Caco-2 (cell line): Measurements from ENCODE around the gene DGKK. TPM values are rescaled to one million over a fixed set of nuclear protein-coding genes. Genes with fewer than 3 reads are reported as not detected.

Experiments used
- BruUV-seq: library from RNA; stranded (reverse); fragments of 400-500 nt; replicated peaks from 2 replicates; lab custom pipeline; 2021; lab: Mats Ljungman, UMichigan
- CTCF ChIA-PET: fragments of 300-600 bp; sonication (Branson Sonifier 250); formaldehyde crosslinking; loops from one replicate; lab custom pipeline; 2022; ENCODE audit warnings: antibody characterized with exemption; lab: Charles Lee
- POLR2A ChIA-PET: fragments of 300-600 bp; sonication (Branson Sonifier 250); formaldehyde crosslinking; loops from one replicate; lab custom pipeline; 2022; ENCODE audit warnings: antibody characterized with exemption; lab: Charles Lee
- DNase-seq, 2 experiments: peaks; one replicate each; pipeline versions ENCODE4 v3.0.0 to v3.0.0-alpha.2; 2020 to 2022
- H3K27me3 ChIP-seq: replicated peaks from 2 replicates; pipeline ENCODE4 v1.6.0; 2011; ENCODE audit warnings: low read length; ENCODE audit not compliant: control insufficient read depth, insufficient read depth
- H3K36me3 ChIP-seq: 2 replicates; pipeline ENCODE4 v1.5.1; 2011; ENCODE audit warnings: low read length; ENCODE audit not compliant: control insufficient read depth, insufficient read depth
- H3K4me1 ChIP-seq: fragments of 250-450 bp; sonication (Bioruptor Pico); 2 replicates; pipeline ENCODE4 v1.5.1; 2020; ENCODE audit warnings: mild to moderate bottlenecking
- H3K4me3 ChIP-seq: 2 replicates; pipeline ENCODE4 v1.5.1; 2011; ENCODE audit warnings: low read depth, mild to moderate bottlenecking, control low read depth, low read length
- H3K9me3 ChIP-seq: fragments of 250-450 bp; sonication (Bioruptor Pico); 2 replicates; pipeline ENCODE4 v1.5.1; 2020; ENCODE audit warnings: mild to moderate bottlenecking, moderate library complexity
- H3K27ac Mint-ChIP-seq: one replicate; pipeline ENCODE4 v1.8.0; 2022; ENCODE audit warnings: mixed read lengths; ENCODE audit not compliant: unreplicated experiment
- H3K27me3 Mint-ChIP-seq: one replicate; pipeline ENCODE4 v1.8.0; 2022; ENCODE audit warnings: mixed read lengths; ENCODE audit not compliant: insufficient read depth, unreplicated experiment
- H3K36me3 Mint-ChIP-seq: one replicate; pipeline ENCODE4 v1.8.0; 2022; ENCODE audit warnings: mild to moderate bottlenecking, mixed read lengths; ENCODE audit not compliant: insufficient read depth, unreplicated experiment
- H3K4me1 Mint-ChIP-seq: one replicate; pipeline ENCODE4 v1.8.0; 2022; ENCODE audit warnings: low read depth, mixed read lengths; ENCODE audit not compliant: unreplicated experiment
- H3K4me3 Mint-ChIP-seq: one replicate; pipeline ENCODE4 v1.8.0; 2022; ENCODE audit warnings: mild to moderate bottlenecking, moderate library complexity, mixed read lengths; ENCODE audit not compliant: unreplicated experiment
- H3K9me3 Mint-ChIP-seq: one replicate; pipeline ENCODE4 v1.8.0; 2022; ENCODE audit warnings: mixed read lengths; ENCODE audit not compliant: unreplicated experiment
- intact Hi-C: fragments of 100-400 bp; cut with micrococcal nuclease; formaldehyde crosslinking; loops from one replicate; pipeline ENCODE4 v1.10.0; 2022; ENCODE audit not compliant: unreplicated experiment
- total RNA-seq: library from RNA; stranded (reverse); gene quantifications from 2 replicates; pipeline ENCODE4 v1.2.3, GENCODE V29; 2022
- TF ChIP-seq, protein P1 (sequence below), 2 experiments: fragments of 200-600 bp in 1 of 2; IDR thresholded peaks; 1 replicate in 1 of 2; 2 replicates in 1 of 2; pipeline versions ENCODE4 v1.5.1 to v1.8.0; 2011 to 2022; ENCODE audit warnings: antibody characterized with exemption in 1 of 2, control low read depth in 1 of 2, inconsistent platforms in 1 of 2, low read depth in 1 of 2, low read length in 1 of 2, mild to moderate bottlenecking in 1 of 2, moderate library complexity in 1 of 2; ENCODE audit not compliant: insufficient read depth in 1 of 2, severe bottlenecking in 1 of 2, unreplicated experiment in 1 of 2

The DGKK gene
- total RNA-seq, 1 experiment from 2014 or later, result 2.5 TPM

- no peaks in the 10 kb centered on the region for H3K9me3 Mint-ChIP-seq
- H3K27me3 ChIP-seq, result no peaks in the 10 kb centered on the region
- H3K36me3 ChIP-seq, result no peaks in the 10 kb centered on the region
- no peak overlapping the region for H3K4me3 ChIP-seq
- no TSS peak for BruUV-seq
- ChIA-PET POLR2A (no interaction called here), CTCF (no interaction called here)
- no peaks in the 10 kb centered on the region for H3K27me3 Mint-ChIP-seq
- no peaks in the 10 kb centered on the region for H3K36me3 Mint-ChIP-seq
- TF ChIP-seq, protein P1, sequence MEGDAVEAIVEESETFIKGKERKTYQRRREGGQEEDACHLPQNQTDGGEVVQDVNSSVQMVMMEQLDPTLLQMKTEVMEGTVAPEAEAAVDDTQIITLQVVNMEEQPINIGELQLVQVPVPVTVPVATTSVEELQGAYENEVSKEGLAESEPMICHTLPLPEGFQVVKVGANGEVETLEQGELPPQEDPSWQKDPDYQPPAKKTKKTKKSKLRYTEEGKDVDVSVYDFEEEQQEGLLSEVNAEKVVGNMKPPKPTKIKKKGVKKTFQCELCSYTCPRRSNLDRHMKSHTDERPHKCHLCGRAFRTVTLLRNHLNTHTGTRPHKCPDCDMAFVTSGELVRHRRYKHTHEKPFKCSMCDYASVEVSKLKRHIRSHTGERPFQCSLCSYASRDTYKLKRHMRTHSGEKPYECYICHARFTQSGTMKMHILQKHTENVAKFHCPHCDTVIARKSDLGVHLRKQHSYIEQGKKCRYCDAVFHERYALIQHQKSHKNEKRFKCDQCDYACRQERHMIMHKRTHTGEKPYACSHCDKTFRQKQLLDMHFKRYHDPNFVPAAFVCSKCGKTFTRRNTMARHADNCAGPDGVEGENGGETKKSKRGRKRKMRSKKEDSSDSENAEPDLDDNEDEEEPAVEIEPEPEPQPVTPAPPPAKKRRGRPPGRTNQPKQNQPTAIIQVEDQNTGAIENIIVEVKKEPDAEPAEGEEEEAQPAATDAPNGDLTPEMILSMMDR (IDR thresholded peaks at IDR 0.05; ENCODE audit: insufficient read depth in 1 of 2, low read depth in 1 of 2, low read length in 1 of 2, severe bottlenecking in 1 of 2, unreplicated experiment in 1 of 2), result no peak
- no peaks in the 10 kb centered on the region for H3K4me1 Mint-ChIP-seq
- intact Hi-C loops, result no loop called here
- H3K4me3 Mint-ChIP-seq, result no peak overlapping the region
- no peak for DNase-seq
- H3K9me3 ChIP-seq, result no peaks in the 10 kb centered on the region
- H3K27ac Mint-ChIP-seq, result no peak overlapping the region
- no peaks in the 10 kb centered on the region for H3K4me1 ChIP-seq
Observed at GRCh38 chrX:50450324-50450723, 20.3 kb downstream of the DGKK start.

DNA sequence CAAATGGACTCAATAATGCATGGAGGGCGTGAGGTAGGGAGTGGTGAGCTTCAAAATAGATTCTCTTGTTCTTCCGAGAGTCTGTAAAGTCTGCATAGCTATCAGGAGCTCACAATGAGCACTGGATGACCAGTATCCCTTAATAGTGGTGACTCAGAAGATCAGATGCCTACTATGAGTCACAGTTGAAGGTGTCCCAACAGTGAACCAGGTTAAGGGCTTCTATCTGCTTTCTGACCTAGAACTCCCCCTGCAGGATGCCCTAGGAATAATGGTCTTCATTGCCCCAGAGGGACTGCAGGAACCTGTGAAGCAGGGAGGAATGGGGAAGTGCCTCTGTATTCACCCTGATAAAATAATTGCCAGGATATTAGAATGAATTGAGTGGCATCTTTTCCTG lies 22.1 kb downstream of the DGKK start:
- Histone ChIP-seq H3K9me3 (no peaks in the 10 kb centered on the region), H3K27me3 (no peaks in the 10 kb centered on the region), H3K36me3 (no peaks in the 10 kb centered on the region), H3K4me1 (no peaks in the 10 kb centered on the region), H3K4me3 (no peak overlapping the region)
- intact Hi-C loops, result loop anchor here (1.0 to 5.0 kb wide), 2 partner anchors 237 to 246 kb away; partner anchors contain the start of genes AKAP4 and CCNB3
- Mint-ChIP-seq H3K4me1 (no peaks in the 10 kb centered on the region), H3K27ac (no peak overlapping the region), H3K9me3 (no peaks in the 10 kb centered on the region), H3K36me3 (no peaks in the 10 kb centered on the region), H3K4me3 (no peak overlapping the region), H3K27me3 (no peaks in the 10 kb centered on the region)
- BruUV-seq, result no TSS peak
- TF ChIP-seq, protein P1 (IDR thresholded peaks at IDR 0.05; ENCODE audit: insufficient read depth in 1 of 2, low read depth in 1 of 2, low read length in 1 of 2, severe bottlenecking in 1 of 2, unreplicated experiment in 1 of 2), result peak; percentile 21 to 28
- CTCF ChIA-PET, result no interaction called here
- peak; percentile 37 to 50 for DNase-seq
- POLR2A ChIA-PET, result no interaction called here

DNA sequence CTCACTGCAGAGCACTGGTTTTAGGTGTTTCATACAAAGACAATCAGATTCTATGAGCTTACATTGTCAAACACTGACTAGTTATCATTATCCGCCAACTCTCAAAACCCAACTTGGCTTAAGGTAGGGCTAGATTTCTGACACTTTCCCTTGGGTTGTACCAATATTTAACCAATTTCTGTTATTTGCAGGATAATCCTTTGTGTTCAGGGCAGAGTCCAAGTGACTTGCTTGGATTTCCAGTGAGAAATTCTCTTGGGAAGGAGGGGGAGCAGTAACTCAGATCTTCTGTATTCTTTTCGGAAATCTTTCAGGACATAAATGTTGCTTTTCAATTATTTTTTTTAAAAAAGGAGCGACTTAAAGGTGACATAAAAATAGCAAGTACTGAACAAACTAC lies 23.1 kb downstream of the DGKK start:
- H3K4me1 ChIP-seq, result no peaks in the 10 kb centered on the region
- POLR2A ChIA-PET, result no interaction called here
- intact Hi-C loops, result loop anchor here (5.0 kb wide), 1 partner anchor 245 kb away; the partner anchor contains the start of genes AKAP4 and CCNB3
- Mint-ChIP-seq H3K27ac (no peak overlapping the region), H3K4me1 (no peaks in the 10 kb centered on the region), H3K36me3 (no peaks in the 10 kb centered on the region), H3K9me3 (no peaks in the 10 kb centered on the region), H3K4me3 (no peak overlapping the region), H3K27me3 (no peaks in the 10 kb centered on the region)
- H3K36me3 ChIP-seq, result no peaks in the 10 kb centered on the region
- H3K27me3 ChIP-seq, result no peaks in the 10 kb centered on the region
- no peak overlapping the region for H3K4me3 ChIP-seq
- BruUV-seq, result no TSS peak
- no peak for DNase-seq
- H3K9me3 ChIP-seq, result no peaks in the 10 kb centered on the region
- TF ChIP-seq, protein P1 (IDR thresholded peaks at IDR 0.05; ENCODE audit: insufficient read depth in 1 of 2, low read depth in 1 of 2, low read length in 1 of 2, severe bottlenecking in 1 of 2, unreplicated experiment in 1 of 2), result no peak
- CTCF ChIA-PET, result no interaction called here
